Cardiac fibroblast (primary cell): ENCODE measurements around the gene PNP.
A peak's percentile ranks its signal among the peaks of the same experiment; 100 is the strongest.

Experiments
- DNase-seq, 2 donors: peaks; one replicate each; pipeline versions ENCODE4 v3.0.0 to v3.0.0-alpha.2; 2010; ENCODE audit warnings: low read depth in 2 of 2
- H3K4me3 ChIP-seq, 2 donors: replicated peaks in 1 of 2; 1 replicate in 1 of 2; 2 replicates in 1 of 2; pipeline ENCODE4 v1.5.1; 2011; ENCODE audit warnings: low read depth in 2 of 2, low read length in 2 of 2, mild to moderate bottlenecking in 2 of 2, moderate library complexity in 1 of 2
- CTCF ChIP-seq: IDR thresholded peaks from one replicate; pipeline ENCODE4 v1.5.1; 2011; ENCODE audit warnings: low read depth, mild to moderate bottlenecking, low read length, inconsistent platforms

The PNP gene

GRCh38 chr14:20469242-20469889, at the start of gene PNP:
TSS of gene PNP (plus strand) at chr14:20469406. CDS start at chr14:20469525, 119 bp downstream.
- peak; percentile 92 to 93 for DNase-seq
- peak within 1 kb of the TSS; percentile 93 to 99 for H3K4me3 ChIP-seq
- no peak for TF ChIP-seq CTCF

- no peak for DNase-seq
Measured at GRCh38 chr14:20419419-20419818, 49.8 kb upstream of the PNP start.

GRCh38 chr14:20421267-20421666, 47.9 kb upstream of the PNP start:
- no peak for TF ChIP-seq CTCF
- no peak overlapping the region for H3K4me3 ChIP-seq
- DNase-seq: no peak

More at GRCh38 chr14:20419419-20419818, 49.8 kb upstream of the PNP start:
- H3K4me3 ChIP-seq: no peak overlapping the region
- no peak for TF ChIP-seq CTCF

GRCh38 chr14:20422886-20423285, 46.3 kb upstream of the PNP start:
- DNase-seq: no peak
- no peak for TF ChIP-seq CTCF
- H3K4me3 ChIP-seq: no peak overlapping the region

GRCh38 chr14:20424851-20425250, 44.4 kb upstream of the PNP start:
- H3K4me3 ChIP-seq: no peak overlapping the region
- TF ChIP-seq CTCF: no peak
- no peak for DNase-seq

GRCh38 chr14:20427231-20428009, 41.8 kb upstream of the PNP start:
- no peak for TF ChIP-seq CTCF
- no peak overlapping the region for H3K4me3 ChIP-seq
- peak; percentile 54 to 61 for DNase-seq
